ENCODE data around the gene IGF1R.
A peak's percentile ranks its signal among the peaks of the same experiment; 100 is the strongest.

DNA sequence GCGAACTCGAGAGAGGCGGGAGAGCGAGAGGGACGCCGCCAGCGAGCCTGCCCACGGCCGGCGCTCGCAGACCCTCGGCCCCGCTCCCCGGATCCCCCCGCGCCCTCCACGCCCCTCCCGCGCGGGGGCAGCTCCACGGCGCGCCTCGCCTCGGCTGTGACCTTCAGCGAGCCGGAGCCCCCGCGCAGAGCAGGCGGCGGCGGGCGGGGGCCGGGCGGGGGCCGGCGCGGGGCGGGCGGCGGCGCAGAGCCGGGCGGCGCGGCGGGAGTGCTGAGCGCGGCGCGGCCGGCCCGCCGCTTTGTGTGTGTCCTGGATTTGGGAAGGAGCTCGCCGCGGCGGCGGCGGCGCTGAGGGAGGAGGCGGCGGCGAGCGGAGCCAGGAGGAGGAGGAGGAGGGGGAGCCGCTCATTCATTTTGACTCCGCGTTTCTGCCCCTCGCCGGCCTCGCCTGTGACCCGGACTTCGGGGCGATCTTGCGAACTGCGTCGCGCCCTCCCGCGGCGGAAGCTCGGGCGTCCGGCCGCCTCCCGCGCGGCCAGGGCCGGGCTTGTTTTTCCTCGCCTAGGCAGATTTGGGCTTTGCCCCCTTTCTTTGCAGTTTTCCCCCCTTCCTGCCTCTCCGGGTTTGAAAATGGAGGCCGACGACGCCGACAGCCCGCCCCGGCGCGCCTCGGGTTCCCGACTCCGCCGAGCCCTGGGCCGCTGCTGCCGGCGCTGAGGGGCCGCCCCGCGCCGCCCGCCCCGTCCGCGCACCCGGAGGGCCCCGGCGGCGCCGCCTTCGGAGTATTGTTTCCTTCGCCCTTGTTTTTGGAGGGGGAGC lies 524 bp downstream of the IGF1R start:
- TF ChIP-seq CTCF (IDR thresholded peaks at IDR 0.05) (no peak), POLR2A (IDR thresholded peaks at IDR 0.05) (peak in 1 of 2 donors; percentile 76)

Measured in adrenal gland (tissue), 5 donors.